ENCODE data around the gene PCOLCE2.

DNA sequence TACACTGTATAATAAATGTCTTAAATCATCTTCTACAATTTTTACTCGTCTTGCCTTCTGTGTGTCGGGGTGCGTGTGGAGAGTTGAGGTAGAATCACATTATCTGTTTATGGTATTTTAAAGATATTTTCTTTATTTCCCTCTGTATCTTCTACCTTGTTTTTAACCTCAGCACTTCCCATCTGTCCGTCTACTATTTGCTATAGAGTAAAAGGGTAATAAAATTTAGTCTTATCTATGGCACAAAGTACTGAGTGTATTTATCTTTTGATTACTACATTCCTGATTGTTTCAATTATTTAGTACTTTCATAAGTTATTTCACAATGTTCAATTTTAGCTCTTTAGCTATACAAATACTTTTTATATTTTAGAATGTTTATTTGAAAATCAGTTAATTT is 102.9 kb downstream of the PCOLCE2 start:
- TF ChIP-seq, protein P1, sequence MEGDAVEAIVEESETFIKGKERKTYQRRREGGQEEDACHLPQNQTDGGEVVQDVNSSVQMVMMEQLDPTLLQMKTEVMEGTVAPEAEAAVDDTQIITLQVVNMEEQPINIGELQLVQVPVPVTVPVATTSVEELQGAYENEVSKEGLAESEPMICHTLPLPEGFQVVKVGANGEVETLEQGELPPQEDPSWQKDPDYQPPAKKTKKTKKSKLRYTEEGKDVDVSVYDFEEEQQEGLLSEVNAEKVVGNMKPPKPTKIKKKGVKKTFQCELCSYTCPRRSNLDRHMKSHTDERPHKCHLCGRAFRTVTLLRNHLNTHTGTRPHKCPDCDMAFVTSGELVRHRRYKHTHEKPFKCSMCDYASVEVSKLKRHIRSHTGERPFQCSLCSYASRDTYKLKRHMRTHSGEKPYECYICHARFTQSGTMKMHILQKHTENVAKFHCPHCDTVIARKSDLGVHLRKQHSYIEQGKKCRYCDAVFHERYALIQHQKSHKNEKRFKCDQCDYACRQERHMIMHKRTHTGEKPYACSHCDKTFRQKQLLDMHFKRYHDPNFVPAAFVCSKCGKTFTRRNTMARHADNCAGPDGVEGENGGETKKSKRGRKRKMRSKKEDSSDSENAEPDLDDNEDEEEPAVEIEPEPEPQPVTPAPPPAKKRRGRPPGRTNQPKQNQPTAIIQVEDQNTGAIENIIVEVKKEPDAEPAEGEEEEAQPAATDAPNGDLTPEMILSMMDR (conservative IDR thresholded peaks at IDR 0.05; ENCODE audit: low read depth, low read length): no peak
- TF ChIP-seq EZH2phosphoT487 (IDR thresholded peaks at IDR 0.05; ENCODE audit: borderline replicate concordance, low read length): no peak

Measured in PC-3 (cell line).